Dedifferentiated amniotic fluid mesenchymal stem cell (primary cell): ENCODE results near the gene ZNF699.
"Not testable (repeated sequence)": the region's sequence is repeated elsewhere in the genome, so short reads cannot be mapped to it uniquely, and the experiment has no call there.

Source experiments
- DNase-seq: peaks from one replicate; pipeline ENCODE4 v3.0.0-alpha.2; 2016; ENCODE audit errors: extremely low spot score

Gene ZNF699

GRCh38 chr19:9289231-9289884 is 20.3 kb downstream of the ZNF699 start:
- DNase-seq = no peak

DNA sequence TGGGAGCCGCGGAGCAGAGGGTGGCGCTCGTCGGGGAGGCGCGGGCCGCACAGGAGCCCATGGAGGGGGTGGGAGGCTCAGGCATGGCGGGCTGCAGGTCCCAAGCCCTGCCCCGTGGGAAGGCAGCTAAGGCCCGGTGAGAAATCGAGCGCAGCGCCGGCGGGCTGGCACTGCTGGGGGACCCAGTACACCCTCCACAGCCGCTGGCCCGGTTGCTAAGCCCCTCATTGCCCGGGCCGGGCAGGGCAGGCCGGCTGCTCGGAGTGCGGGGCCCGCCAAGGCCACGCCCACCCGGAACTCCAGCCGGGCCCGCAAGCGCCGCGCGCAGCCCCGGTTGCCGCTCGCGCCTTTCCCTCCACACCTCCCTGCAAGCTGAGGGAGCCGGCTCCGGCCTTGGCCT is 26.2 kb downstream of the ZNF699 start:
- DNase-seq = not testable (repeated sequence)

DNA sequence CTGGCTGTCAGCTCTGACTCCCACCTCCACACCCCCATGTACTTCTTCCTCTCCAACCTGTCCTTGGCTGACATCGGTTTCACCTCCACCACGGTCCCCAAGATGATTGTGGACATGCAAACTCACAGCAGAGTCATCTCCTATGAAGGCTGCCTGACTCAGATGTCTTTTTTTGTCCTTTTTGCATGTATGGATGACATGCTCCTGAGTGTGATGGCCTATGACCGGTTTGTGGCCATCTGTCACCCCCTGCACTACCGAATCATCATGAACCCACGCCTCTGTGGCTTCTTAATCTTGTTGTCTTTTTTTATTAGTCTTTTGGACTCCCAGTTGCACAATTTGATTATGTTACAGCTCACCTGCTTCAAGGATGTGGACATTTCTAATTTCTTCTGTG is 58.4 kb downstream of the ZNF699 start:
- no peak for DNase-seq

DNA sequence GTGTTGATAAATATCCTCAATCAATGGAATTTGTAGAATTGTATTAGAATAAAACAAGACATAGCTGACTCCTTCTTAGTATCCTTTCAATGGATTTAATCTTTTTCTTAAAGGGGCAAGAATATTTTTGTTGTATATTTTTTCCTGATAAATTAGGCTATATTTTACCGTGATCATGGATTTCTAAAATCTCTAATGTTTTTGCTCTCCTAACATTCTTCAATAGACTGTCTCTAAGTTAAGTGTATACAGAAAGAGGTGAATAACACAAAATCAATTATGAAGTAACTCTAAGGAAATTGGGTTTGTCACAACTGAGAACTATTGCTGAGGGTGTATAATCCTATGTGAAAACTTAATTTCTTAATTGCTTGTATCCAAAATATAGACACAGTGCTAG is 59.0 kb downstream of the ZNF699 start, which contains the start of gene OR7E24:
Gene OR7E24 (plus strand): TSS at position 301 of the 400 bp plus-strand sequence. CDS start 114 bp downstream, outside the sequence.
- DNase-seq = no peak
